Subcutaneous adipose tissue (tissue), 4 donors: ENCODE measurements around the gene CCDC107. TPM values are rescaled to one million over a fixed set of nuclear protein-coding genes. Genes with fewer than 3 reads are reported as not detected.

Experiments used
- CTCF ChIP-seq: fragments of 450-650 bp; IDR thresholded peaks from one replicate; pipeline ENCODE4 v1.5.1; 2016; ENCODE audit warnings: low read depth, mild to moderate bottlenecking, control low read depth, antibody characterized with exemption, moderate library complexity
- total RNA-seq, 4 donors: library from RNA; depleted of rRNA; stranded (reverse); fragments of >200 nt; gene quantifications; one replicate each; pipeline ENCODE4 v1.1.0, GENCODE V29; 2016

Gene CCDC107
- total RNA-seq, 4 donors from 2014 or later, result 60.7 to 119 (median 97.2) TPM

GRCh38 chr9:35616681-35617459 lies 41.2 kb upstream of the CCDC107 start:
- TF ChIP-seq CTCF, result no peak

- TF ChIP-seq CTCF, result no peak
Measured at GRCh38 chr9:35617548-35617947, 40.5 kb upstream of the CCDC107 start.

GRCh38 chr9:35618325-35618727 lies 39.8 kb upstream of the CCDC107 start, which contains the start of gene CD72:
Gene CD72, minus strand, starts transcription at chr9:35618413. Its CDS starts 110 bp downstream, at chr9:35618303.
- TF ChIP-seq CTCF, result no peak

- no peak for TF ChIP-seq CTCF
Measured at GRCh38 chr9:35618854-35619799, 39.0 kb upstream of the CCDC107 start.

- no peak for TF ChIP-seq CTCF
Measured at GRCh38 chr9:35619800-35620158, 38.3 kb upstream of the CCDC107 start.

GRCh38 chr9:35627575-35627974 lies 30.5 kb upstream of the CCDC107 start:
- TF ChIP-seq CTCF, result no peak

GRCh38 chr9:35628389-35628991 lies 29.6 kb upstream of the CCDC107 start:
- TF ChIP-seq CTCF, result no peak
